Measurements from ENCODE around the gene ANXA11.

- TF ChIP-seq REST (IDR thresholded peaks at IDR 0.05; ENCODE audit: insufficient read depth in 1 of 2, low read depth in 2 of 2, low read length in 2 of 2) (no peak), SIN3A (IDR thresholded peaks at IDR 0.05; ENCODE audit: borderline replicate concordance, insufficient read depth, low read length) (no peak), POLR2AphosphoS5 (IDR thresholded peaks at IDR 0.05; ENCODE audit: low read depth, low read length) (no peak)
Measured at GRCh38 chr10:80204677-80205476, 460 bp downstream of the ANXA11 start.

Measured in PFSK-1 (cell line).